WTC11 (cell line): ENCODE data around the gene ZNF398. TPM values are rescaled to one million over a fixed set of nuclear protein-coding genes. Genes with fewer than 3 reads are reported as not detected.
A peak's percentile ranks its signal among the peaks of the same experiment; 100 is the strongest.

ENCODE experiments used
- ATAC-seq: fragments of 200-7000 bp; cut with Tn5 transposase; 2 replicates; pipeline ENCODE4 v1.10.0; 2021; ENCODE audit warnings: mild to moderate bottlenecking, moderate library complexity
- CTCF ChIA-PET: fragments of 300-600 bp; sonication (Branson Sonifier 250); formaldehyde crosslinking; loops from one replicate; lab custom pipeline; 2021; ENCODE audit warnings: antibody characterized with exemption; lab: Charles Lee
- POLR2A ChIA-PET: fragments of 350-600 bp; sonication (Branson Sonifier 250); formaldehyde crosslinking; loops from one replicate; lab custom pipeline; 2021; ENCODE audit warnings: antibody characterized with exemption; lab: Charles Lee
- DNase-seq: peaks from one replicate; pipeline ENCODE4 v3.0.0; 2021; ENCODE audit warnings: low spot score
- H3K27ac Mint-ChIP-seq: 2 replicates; pipeline ENCODE4 v1.8.0; 2021; ENCODE audit warnings: mixed read lengths
- H3K27me3 Mint-ChIP-seq: 2 replicates; pipeline ENCODE4 v1.8.0; 2021; ENCODE audit warnings: low read depth, mild to moderate bottlenecking, moderate library complexity, mixed read lengths
- H3K36me3 Mint-ChIP-seq: 2 replicates; pipeline ENCODE4 v1.8.0; 2021; ENCODE audit warnings: mixed read lengths
- H3K4me1 Mint-ChIP-seq: 2 replicates; pipeline ENCODE4 v1.8.0; 2022; ENCODE audit warnings: mixed read lengths
- H3K4me3 Mint-ChIP-seq: 2 replicates; pipeline ENCODE4 v1.8.0; 2021; ENCODE audit warnings: mild to moderate bottlenecking, moderate library complexity, mixed read lengths
- H3K9me3 Mint-ChIP-seq: 2 replicates; pipeline ENCODE4 v1.8.0; 2021; ENCODE audit warnings: mixed read lengths
- ATF1 ChIP-seq: sonication (generic); formaldehyde crosslinking; IDR thresholded peaks from 2 replicates; pipeline ENCODE4 v1.8.1; 2023; ENCODE audit warnings: mild to moderate bottlenecking, moderate library complexity, missing genetic modification reagents
- ELF4 ChIP-seq: sonication (generic); formaldehyde crosslinking; IDR thresholded peaks from 2 replicates; pipeline ENCODE4 v1.8.1; 2022; ENCODE audit warnings: low read depth, mild to moderate bottlenecking, moderate library complexity, missing genetic modification reagents
- GRHL2 ChIP-seq: fragments of 250-450 bp; sonication (Bioruptor Pico); IDR thresholded peaks from 2 replicates; pipeline ENCODE4 v1.8.0; 2022; ENCODE audit warnings: mild to moderate bottlenecking, moderate library complexity; ENCODE audit not compliant: insufficient replicate concordance, severe bottlenecking
- JAZF1 ChIP-seq: fragments of 250-450 bp; sonication (Bioruptor Pico); IDR thresholded peaks from 2 replicates; pipeline ENCODE4 v1.9.0; 2021; ENCODE audit warnings: moderate library complexity, mild to moderate bottlenecking, inconsistent platforms
- OVOL2 ChIP-seq: fragments of 250-450 bp; sonication (Bioruptor Pico); IDR thresholded peaks from 2 replicates; pipeline ENCODE4 v1.9.0; 2021; ENCODE audit warnings: mild to moderate bottlenecking, borderline replicate concordance
- PRDM15 ChIP-seq: sonication (generic); formaldehyde crosslinking; IDR thresholded peaks from 2 replicates; pipeline ENCODE4 v1.8.0; 2022; ENCODE audit warnings: missing genetic modification reagents
- SMAD4 ChIP-seq: sonication (generic); formaldehyde crosslinking; IDR thresholded peaks from 2 replicates; pipeline ENCODE4 v1.8.0; 2022; ENCODE audit warnings: mild to moderate bottlenecking, missing genetic modification reagents
- SOX15 ChIP-seq: fragments of 250-450 bp; sonication (Bioruptor Pico); IDR thresholded peaks from 2 replicates; pipeline ENCODE4 v1.9.0; 2021; ENCODE audit warnings: mild to moderate bottlenecking
- ZBTB43 ChIP-seq: sonication (generic); formaldehyde crosslinking; IDR thresholded peaks from 2 replicates; pipeline ENCODE4 v1.8.1; 2023; ENCODE audit warnings: mild to moderate bottlenecking, missing genetic modification reagents
- ZNF232 ChIP-seq: sonication (generic); formaldehyde crosslinking; IDR thresholded peaks from 2 replicates; pipeline ENCODE4 v1.8.0; 2022; ENCODE audit warnings: mild to moderate bottlenecking, missing genetic modification reagents
- ZNF416 ChIP-seq: fragments of 250-450 bp; sonication (Bioruptor Pico); IDR thresholded peaks from 2 replicates; pipeline ENCODE4 v1.9.0; 2021; ENCODE audit warnings: mild to moderate bottlenecking, inconsistent platforms
- total RNA-seq: library from RNA; stranded (reverse); gene quantifications from 3 replicates; pipeline ENCODE4 v1.2.3, GENCODE V29; 2021
- TF ChIP-seq, protein P1 (sequence below): sonication (generic); formaldehyde crosslinking; IDR thresholded peaks from 2 replicates; pipeline ENCODE4 v1.8.0; 2022; ENCODE audit warnings: mild to moderate bottlenecking, missing genetic modification reagents
- TF ChIP-seq, protein P2 (sequence below): sonication (generic); formaldehyde crosslinking; IDR thresholded peaks from 2 replicates; pipeline ENCODE4 v1.8.1; 2022; ENCODE audit warnings: low read depth, mild to moderate bottlenecking, moderate library complexity, missing genetic modification reagents, borderline replicate concordance
- TF ChIP-seq, protein P3 (sequence below): sonication (generic); formaldehyde crosslinking; IDR thresholded peaks from 2 replicates; pipeline ENCODE4 v1.8.1; 2022; ENCODE audit warnings: mild to moderate bottlenecking, moderate library complexity, missing genetic modification reagents
- TF ChIP-seq, protein P4 (sequence below): sonication (generic); formaldehyde crosslinking; IDR thresholded peaks from 2 replicates; pipeline ENCODE4 v1.8.1; 2022; ENCODE audit warnings: mild to moderate bottlenecking, missing genetic modification reagents, moderate library complexity, borderline replicate concordance
- TF ChIP-seq, protein P5 (sequence below): fragments of 250-450 bp; sonication (Bioruptor Pico); IDR thresholded peaks from 2 replicates; pipeline ENCODE4 v2.1.2; 2022; ENCODE audit warnings: mild to moderate bottlenecking, moderate library complexity

The ZNF398 gene
- total RNA-seq, 1 experiment from 2014 or later: 63.2 TPM

- TF ChIP-seq PRDM15 (CRISPR knock-in tag) (no peak), ZNF416 (CRISPR knock-in tag) (0 out of 2 replicates have a peak, but pooled peaks have one; percentile 72), JAZF1 (no peak), SMAD4 (CRISPR knock-in tag) (no peak), SOX15 (CRISPR knock-in tag) (no peak), GRHL2 (CRISPR knock-in tag) (no peak), OVOL2 (CRISPR knock-in tag) (no peak), ELF4 (CRISPR knock-in tag) (no peak), ZNF232 (no peak; the same call in 1 of the 2 replicates), ZBTB43 (CRISPR knock-in tag) (0 out of 2 replicates have a peak, but pooled peaks have one; percentile 29), ATF1 (CRISPR knock-in tag) (no peak)
- TF ChIP-seq, protein P1, sequence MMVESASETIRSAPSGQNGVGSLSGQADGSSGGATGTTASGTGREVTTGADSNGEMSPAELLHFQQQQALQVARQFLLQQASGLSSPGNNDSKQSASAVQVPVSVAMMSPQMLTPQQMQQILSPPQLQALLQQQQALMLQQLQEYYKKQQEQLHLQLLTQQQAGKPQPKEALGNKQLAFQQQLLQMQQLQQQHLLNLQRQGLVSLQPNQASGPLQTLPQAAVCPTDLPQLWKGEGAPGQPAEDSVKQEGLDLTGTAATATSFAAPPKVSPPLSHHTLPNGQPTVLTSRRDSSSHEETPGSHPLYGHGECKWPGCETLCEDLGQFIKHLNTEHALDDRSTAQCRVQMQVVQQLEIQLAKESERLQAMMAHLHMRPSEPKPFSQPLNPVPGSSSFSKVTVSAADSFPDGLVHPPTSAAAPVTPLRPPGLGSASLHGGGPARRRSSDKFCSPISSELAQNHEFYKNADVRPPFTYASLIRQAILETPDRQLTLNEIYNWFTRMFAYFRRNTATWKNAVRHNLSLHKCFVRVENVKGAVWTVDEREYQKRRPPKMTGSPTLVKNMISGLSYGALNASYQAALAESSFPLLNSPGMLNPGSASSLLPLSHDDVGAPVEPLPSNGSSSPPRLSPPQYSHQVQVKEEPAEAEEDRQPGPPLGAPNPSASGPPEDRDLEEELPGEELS (CRISPR knock-in tag): peak; percentile 69; the same call in 1 of the 2 replicates
- TF ChIP-seq, protein P2, sequence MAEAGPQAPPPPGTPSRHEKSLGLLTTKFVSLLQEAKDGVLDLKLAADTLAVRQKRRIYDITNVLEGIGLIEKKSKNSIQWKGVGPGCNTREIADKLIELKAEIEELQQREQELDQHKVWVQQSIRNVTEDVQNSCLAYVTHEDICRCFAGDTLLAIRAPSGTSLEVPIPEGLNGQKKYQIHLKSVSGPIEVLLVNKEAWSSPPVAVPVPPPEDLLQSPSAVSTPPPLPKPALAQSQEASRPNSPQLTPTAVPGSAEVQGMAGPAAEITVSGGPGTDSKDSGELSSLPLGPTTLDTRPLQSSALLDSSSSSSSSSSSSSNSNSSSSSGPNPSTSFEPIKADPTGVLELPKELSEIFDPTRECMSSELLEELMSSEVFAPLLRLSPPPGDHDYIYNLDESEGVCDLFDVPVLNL (CRISPR knock-in tag): no peak
- TF ChIP-seq, protein P3, sequence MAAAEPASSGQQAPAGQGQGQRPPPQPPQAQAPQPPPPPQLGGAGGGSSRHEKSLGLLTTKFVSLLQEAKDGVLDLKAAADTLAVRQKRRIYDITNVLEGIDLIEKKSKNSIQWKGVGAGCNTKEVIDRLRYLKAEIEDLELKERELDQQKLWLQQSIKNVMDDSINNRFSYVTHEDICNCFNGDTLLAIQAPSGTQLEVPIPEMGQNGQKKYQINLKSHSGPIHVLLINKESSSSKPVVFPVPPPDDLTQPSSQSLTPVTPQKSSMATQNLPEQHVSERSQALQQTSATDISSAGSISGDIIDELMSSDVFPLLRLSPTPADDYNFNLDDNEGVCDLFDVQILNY (CRISPR knock-in tag): no peak
- TF ChIP-seq, protein P4, sequence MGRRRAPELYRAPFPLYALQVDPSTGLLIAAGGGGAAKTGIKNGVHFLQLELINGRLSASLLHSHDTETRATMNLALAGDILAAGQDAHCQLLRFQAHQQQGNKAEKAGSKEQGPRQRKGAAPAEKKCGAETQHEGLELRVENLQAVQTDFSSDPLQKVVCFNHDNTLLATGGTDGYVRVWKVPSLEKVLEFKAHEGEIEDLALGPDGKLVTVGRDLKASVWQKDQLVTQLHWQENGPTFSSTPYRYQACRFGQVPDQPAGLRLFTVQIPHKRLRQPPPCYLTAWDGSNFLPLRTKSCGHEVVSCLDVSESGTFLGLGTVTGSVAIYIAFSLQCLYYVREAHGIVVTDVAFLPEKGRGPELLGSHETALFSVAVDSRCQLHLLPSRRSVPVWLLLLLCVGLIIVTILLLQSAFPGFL: no peak
- TF ChIP-seq, all 79 proteins: peak for 22
Measured at GRCh38 chr7:149147072-149147751, at the start of gene ZNF398 (continued).

DNA sequence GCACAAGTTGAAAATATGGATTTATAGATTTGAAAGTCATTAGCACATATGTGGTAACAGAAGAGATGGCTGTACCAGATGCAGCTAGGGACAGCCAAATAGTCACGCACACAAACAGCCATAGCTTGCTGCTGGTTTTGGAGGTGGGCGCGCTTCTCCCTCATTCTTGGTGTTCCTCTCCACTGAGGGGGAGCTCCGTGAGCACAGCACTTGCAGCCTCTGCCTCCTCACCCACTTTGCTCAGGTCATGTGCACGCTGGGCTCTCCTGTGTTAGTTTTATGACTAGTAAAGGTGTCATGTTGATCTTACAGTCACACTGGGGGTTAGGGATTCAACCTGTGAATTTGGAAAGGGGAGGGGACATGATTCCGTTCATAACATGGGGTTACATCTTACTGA lies 48.2 kb upstream of the ZNF398 start:
- POLR2A ChIA-PET: no interaction called here
- H3K36me3 Mint-ChIP-seq: peaks cover 2% of the 10 kb centered on the region
- H3K4me1 Mint-ChIP-seq: peaks cover 10% of the 10 kb centered on the region
- DNase-seq (no peak), ATAC-seq (no peak)
- CTCF ChIA-PET: interaction anchor here (1.3 to 3.0 kb wide), 2 partner anchors 27 to 33 kb away, joined by 4 to 9 read pairs; no protein-coding TSS in a partner anchor
- TF ChIP-seq ELF4 (CRISPR knock-in tag): no peak
- TF ChIP-seq, protein P5, sequence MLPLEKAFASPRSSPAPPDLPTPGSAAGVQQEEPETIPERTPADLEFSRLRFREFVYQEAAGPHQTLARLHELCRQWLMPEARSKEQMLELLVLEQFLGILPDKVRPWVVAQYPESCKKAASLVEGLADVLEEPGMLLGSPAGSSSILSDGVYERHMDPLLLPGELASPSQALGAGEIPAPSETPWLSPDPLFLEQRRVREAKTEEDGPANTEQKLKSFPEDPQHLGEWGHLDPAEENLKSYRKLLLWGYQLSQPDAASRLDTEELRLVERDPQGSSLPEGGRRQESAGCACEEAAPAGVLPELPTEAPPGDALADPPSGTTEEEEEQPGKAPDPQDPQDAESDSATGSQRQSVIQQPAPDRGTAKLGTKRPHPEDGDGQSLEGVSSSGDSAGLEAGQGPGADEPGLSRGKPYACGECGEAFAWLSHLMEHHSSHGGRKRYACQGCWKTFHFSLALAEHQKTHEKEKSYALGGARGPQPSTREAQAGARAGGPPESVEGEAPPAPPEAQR (CRISPR knock-in tag): no peak
- TF ChIP-seq, protein P2 (CRISPR knock-in tag): no peak
- no peak for TF ChIP-seq GRHL2 (CRISPR knock-in tag)
- H3K27me3 Mint-ChIP-seq: no peaks in the 10 kb centered on the region
- H3K4me3 Mint-ChIP-seq: no peak overlapping the region
- no peaks in the 10 kb centered on the region for H3K9me3 Mint-ChIP-seq
- 0 out of 2 replicates have a peak overlapping the region, but pooled peaks have one; percentile 29 for H3K27ac Mint-ChIP-seq
